ENCODE results near the gene SIPA1. TPM values are rescaled to one million over a fixed set of nuclear protein-coding genes. Genes with fewer than 3 reads are reported as not detected.

Gene SIPA1
- total and polyA plus RNA-seq, 2 of the 8 experiments (the other 6 are each of a cell fraction or from before 2014, with no cell fraction given), result 35.3 to 72.2 TPM

DNA sequence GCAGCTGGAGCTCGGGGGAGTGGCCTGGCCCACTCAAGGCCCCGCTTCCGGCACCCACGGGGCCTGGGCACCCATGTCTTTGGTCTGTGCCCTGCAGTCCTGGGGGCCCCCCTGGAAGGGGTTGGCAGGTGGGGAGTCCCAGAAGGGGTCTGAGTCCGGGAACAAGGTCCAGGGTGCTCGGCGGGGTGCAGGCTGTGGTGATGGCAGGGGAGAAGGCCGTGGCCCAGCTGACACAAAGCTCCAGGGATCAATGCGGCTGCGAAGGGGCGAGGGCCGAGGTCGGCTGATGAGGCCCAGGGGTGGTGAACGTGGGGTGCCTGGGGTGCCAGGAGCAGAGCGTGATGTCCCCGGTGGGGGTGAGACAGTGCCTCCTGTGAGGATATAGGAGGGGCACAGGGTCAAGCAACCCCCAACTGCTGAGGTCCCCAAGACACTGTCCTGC, 39.6 kb upstream of the SIPA1 start:
- 97% methylated on average over 10 of the region's 16 CpGs; no CpG with 5 or more reads in 1 of the 2 experiments for WGBS, 2 experiments (ENCODE audit: extremely low coverage in 1 of 2, insufficient coverage in 1 of 2, insufficient read length in 1 of 2, insufficient replicate concordance in 2 of 2, low coverage in 1 of 2, low lambda C conversion rate in 2 of 2, missing lambda C conversion rate in 1 of 2)
- CTCF ChIA-PET (ENCODE audit: partially characterized antibody), result interaction anchor here (0.6 to 14.8 kb wide), 5 partner anchors 8 to 831 kb away, joined by 3 to 227 read pairs (median 3); partner anchors contain the start of gene KCNK7

More for the DNA sequence above, 39.6 kb upstream of the SIPA1 start:
- no peak overlapping the region for H3K56ac ChIP-seq (replicated peaks; ENCODE audit: insufficient read length, low read depth, low read length)
- H3K18ac ChIP-seq (ENCODE audit: extremely low read depth, low read length), result no peak overlapping the region
- H3K4me3 ChIP-seq (ENCODE audit: extremely low read depth in 1 of 4, insufficient read depth in 2 of 4, low read depth in 3 of 4, low read length in 4 of 4), result no peak overlapping the region
- peaks cover 0 to 2% (median under 1%) of the 10 kb centered on the region in 4 experiments; a peak in 5 of 7 replicates for H3K4me1 ChIP-seq (replicated peaks in 1 of 4; ENCODE audit: control insufficient read depth in 3 of 4, insufficient read depth in 4 of 4, low read length in 3 of 4)
- no peak overlapping the region for H4K5ac ChIP-seq (ENCODE audit: insufficient read length, low read depth, low read length)
- H3K4me2 ChIP-seq (ENCODE audit: insufficient read depth in 1 of 2, low read depth in 2 of 2, low read length in 2 of 2), result no peak overlapping the region
- H3K79me1 ChIP-seq (ENCODE audit: low read depth, low read length), result no peaks in the 10 kb centered on the region
- no peak overlapping the region for H2BK15ac ChIP-seq (ENCODE audit: low read length)
- H3K27me3 ChIP-seq (replicated peaks in 1 of 4; ENCODE audit: control insufficient read depth in 3 of 4, extremely low read depth in 1 of 4, insufficient read depth in 3 of 4, low read length in 3 of 4), result peaks cover 2 to 5% (median 4%) of the 10 kb centered on the region in 4 experiments
- no peak overlapping the region for H3K23ac ChIP-seq (ENCODE audit: insufficient read length)
- no peak overlapping the region; the same call in 1 of the 2 replicates for H4K8ac ChIP-seq (ENCODE audit: extremely low read depth, insufficient read depth, low read length)
- no peak overlapping the region for H3K4ac ChIP-seq (replicated peaks; ENCODE audit: insufficient read length, low read depth, low read length)
- no peak overlapping the region for H4K91ac ChIP-seq (replicated peaks; ENCODE audit: insufficient read length, low read length)
- no peak overlapping the region for H2BK20ac ChIP-seq (ENCODE audit: low read length)
- no peaks in the 10 kb centered on the region for H3K23me2 ChIP-seq (ENCODE audit: low read depth, low read length)
- no peak for TF ChIP-seq SIN3A (conservative IDR thresholded peaks at IDR 0.05 in 1 of 2, IDR thresholded peaks at IDR 0.05 in 1 of 2; ENCODE audit: low read depth in 1 of 2, low read length in 2 of 2)
- TF ChIP-seq, protein P1, sequence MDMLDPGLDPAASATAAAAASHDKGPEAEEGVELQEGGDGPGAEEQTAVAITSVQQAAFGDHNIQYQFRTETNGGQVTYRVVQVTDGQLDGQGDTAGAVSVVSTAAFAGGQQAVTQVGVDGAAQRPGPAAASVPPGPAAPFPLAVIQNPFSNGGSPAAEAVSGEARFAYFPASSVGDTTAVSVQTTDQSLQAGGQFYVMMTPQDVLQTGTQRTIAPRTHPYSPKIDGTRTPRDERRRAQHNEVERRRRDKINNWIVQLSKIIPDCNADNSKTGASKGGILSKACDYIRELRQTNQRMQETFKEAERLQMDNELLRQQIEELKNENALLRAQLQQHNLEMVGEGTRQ (IDR thresholded peaks at IDR 0.05; ENCODE audit: low read length), result no peak
- no peak for TF ChIP-seq RAD21 (IDR thresholded peaks at IDR 0.05 in 1 of 2, conservative IDR thresholded peaks at IDR 0.05 in 1 of 2; ENCODE audit: low read depth in 2 of 2, low read length in 2 of 2)
- no peak for TF ChIP-seq SRF (IDR thresholded peaks at IDR 0.05; ENCODE audit: low read depth, low read length)
- TF ChIP-seq, protein P2, sequence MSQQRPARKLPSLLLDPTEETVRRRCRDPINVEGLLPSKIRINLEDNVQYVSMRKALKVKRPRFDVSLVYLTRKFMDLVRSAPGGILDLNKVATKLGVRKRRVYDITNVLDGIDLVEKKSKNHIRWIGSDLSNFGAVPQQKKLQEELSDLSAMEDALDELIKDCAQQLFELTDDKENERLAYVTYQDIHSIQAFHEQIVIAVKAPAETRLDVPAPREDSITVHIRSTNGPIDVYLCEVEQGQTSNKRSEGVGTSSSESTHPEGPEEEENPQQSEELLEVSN (IDR thresholded peaks at IDR 0.05), result no peak
- no peak for TF ChIP-seq TEAD4 (IDR thresholded peaks at IDR 0.05; ENCODE audit: low read depth, low read length)
- no peak for TF ChIP-seq POLR2A (IDR thresholded peaks at IDR 0.05; ENCODE audit: control extremely low read depth in 1 of 2, low read depth in 2 of 2, low read length in 2 of 2)
- TF ChIP-seq TAF7 (optimal IDR thresholded peaks at IDR 0.05; ENCODE audit: borderline replicate concordance, low read depth, low read length), result no peak
- no peak for TF ChIP-seq HDAC2 (IDR thresholded peaks at IDR 0.05; ENCODE audit: borderline replicate concordance in 1 of 2, low read depth in 2 of 2, low read length in 2 of 2)
- no peak for TF ChIP-seq JUND (IDR thresholded peaks at IDR 0.05; ENCODE audit: low read length)
- no peak overlapping the region for H2BK5ac ChIP-seq (ENCODE audit: low read depth, low read length)
- POLR2A ChIA-PET (ENCODE audit: partially characterized antibody), result interaction anchor here (0.9 to 2.1 kb wide), 6 partner anchors 9 to 28 kb away, joined by 3 to 7 read pairs (median 4); partner anchors contain the start of gene ZNRD2
- no peak overlapping the region for H2BK12ac ChIP-seq (ENCODE audit: low read depth, low read length)
- FAIRE-seq, result no peak
- no peak overlapping the region for H3K9ac ChIP-seq (replicated peaks in 1 of 4; ENCODE audit: extremely low read depth in 1 of 4, low read depth in 3 of 4, low read length in 3 of 4)
- H2AK5ac ChIP-seq (ENCODE audit: low read depth, low read length), result no peak overlapping the region
- no peak for DNase-seq (ENCODE audit: low read depth in 1 of 2, low spot score in 2 of 2)
- peaks cover 0 to 4% of the 10 kb centered on the region in 2 experiments for H4K20me1 ChIP-seq (replicated peaks in 1 of 2; ENCODE audit: control insufficient read depth in 1 of 2, insufficient read depth in 2 of 2, low read length in 2 of 2)
- no peak overlapping the region for H3K14ac ChIP-seq (ENCODE audit: insufficient read length)
- H3K36me3 ChIP-seq (ENCODE audit: control insufficient read depth in 2 of 4, insufficient read depth in 4 of 4, low read length in 3 of 4), result peaks cover 0 to 10% (median 2%) of the 10 kb centered on the region in 4 experiments; a peak in 3 of 8 replicates
- no peaks in the 10 kb centered on the region for H3K79me2 ChIP-seq (ENCODE audit: control insufficient read depth in 1 of 2, insufficient read depth in 2 of 2, low read length in 2 of 2)
- no peak overlapping the region for H2AFZ ChIP-seq (ENCODE audit: low read length)
- H2BK120ac ChIP-seq (replicated peaks; ENCODE audit: low read depth, low read length), result no peak overlapping the region
- H3K9me3 ChIP-seq (ENCODE audit: insufficient read depth in 2 of 2, low read depth in 1 of 2, low read length in 1 of 2), result no peaks in the 10 kb centered on the region
- H3K27ac ChIP-seq (ENCODE audit: low read depth, low read length), result no peak overlapping the region

Data from H1 (cell line).